ENCODE data around the gene GLRX. TPM values are rescaled to one million over a fixed set of nuclear protein-coding genes. Genes with fewer than 3 reads are reported as not detected.

The GLRX gene
- total and polyA plus RNA-seq, 2 of the 13 experiments (the other 11 are each of a cell fraction or from before 2014, with no cell fraction given) = 63.8 to 499 TPM

DNA sequence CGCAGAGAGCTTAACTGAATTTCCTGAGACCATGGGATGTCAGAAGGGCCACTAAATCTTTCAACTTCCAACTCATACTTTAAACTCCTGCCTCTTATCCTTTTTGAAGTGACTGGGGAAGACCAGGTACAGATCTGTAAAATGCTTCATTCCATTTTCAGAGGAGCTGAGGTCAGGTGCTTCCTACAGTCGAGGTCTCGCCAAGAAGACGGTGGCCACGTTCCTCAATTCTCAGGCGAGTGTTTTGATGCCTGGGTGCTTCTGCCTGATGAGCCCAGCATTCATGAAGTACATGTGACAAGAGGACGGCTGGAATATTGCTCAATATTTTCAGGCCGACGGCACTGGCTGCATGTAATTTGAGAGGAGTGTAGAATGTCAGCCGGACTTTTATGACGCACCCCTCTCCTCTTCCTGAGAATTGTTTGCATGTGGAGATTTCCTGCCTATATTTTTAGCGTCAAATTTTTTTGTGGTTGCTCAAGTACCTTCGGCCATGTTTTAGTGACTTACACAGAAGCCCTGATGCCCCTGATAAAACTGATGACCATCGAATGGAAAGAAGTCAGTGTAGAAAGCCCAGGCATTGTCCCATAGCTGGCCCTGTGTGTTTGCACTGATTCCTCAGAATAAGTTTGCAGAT is 38.8 kb upstream of the GLRX start (continued):
- TF ChIP-seq, protein P1, sequence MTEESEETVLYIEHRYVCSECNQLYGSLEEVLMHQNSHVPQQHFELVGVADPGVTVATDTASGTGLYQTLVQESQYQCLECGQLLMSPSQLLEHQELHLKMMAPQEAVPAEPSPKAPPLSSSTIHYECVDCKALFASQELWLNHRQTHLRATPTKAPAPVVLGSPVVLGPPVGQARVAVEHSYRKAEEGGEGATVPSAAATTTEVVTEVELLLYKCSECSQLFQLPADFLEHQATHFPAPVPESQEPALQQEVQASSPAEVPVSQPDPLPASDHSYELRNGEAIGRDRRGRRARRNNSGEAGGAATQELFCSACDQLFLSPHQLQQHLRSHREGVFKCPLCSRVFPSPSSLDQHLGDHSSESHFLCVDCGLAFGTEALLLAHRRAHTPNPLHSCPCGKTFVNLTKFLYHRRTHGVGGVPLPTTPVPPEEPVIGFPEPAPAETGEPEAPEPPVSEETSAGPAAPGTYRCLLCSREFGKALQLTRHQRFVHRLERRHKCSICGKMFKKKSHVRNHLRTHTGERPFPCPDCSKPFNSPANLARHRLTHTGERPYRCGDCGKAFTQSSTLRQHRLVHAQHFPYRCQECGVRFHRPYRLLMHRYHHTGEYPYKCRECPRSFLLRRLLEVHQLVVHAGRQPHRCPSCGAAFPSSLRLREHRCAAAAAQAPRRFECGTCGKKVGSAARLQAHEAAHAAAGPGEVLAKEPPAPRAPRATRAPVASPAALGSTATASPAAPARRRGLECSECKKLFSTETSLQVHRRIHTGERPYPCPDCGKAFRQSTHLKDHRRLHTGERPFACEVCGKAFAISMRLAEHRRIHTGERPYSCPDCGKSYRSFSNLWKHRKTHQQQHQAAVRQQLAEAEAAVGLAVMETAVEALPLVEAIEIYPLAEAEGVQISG (CRISPR knock-in tag; IDR thresholded peaks at IDR 0.05) = peak; percentile 50; the same call in 1 of the 2 replicates
- TF ChIP-seq ZNF530 (CRISPR knock-in tag; IDR thresholded peaks at IDR 0.05; ENCODE audit: low read depth) (no peak), PAWR (CRISPR knock-in tag; IDR thresholded peaks at IDR 0.05; ENCODE audit: borderline replicate concordance) (no peak), REL (CRISPR knock-in tag; conservative IDR thresholded peaks at IDR 0.05) (no peak), ZKSCAN8 (CRISPR knock-in tag; IDR thresholded peaks at IDR 0.05; ENCODE audit: borderline replicate concordance) (peak; percentile 32; the same call in 1 of the 2 replicates), ZNF816 (CRISPR knock-in tag; IDR thresholded peaks at IDR 0.05; ENCODE audit: borderline replicate concordance) (no peak), REXO4 (CRISPR knock-in tag; IDR thresholded peaks at IDR 0.05; ENCODE audit: borderline replicate concordance) (no peak), SALL1 (CRISPR knock-in tag; IDR thresholded peaks at IDR 0.05) (peak; percentile 96), ZNF296 (CRISPR knock-in tag; conservative IDR thresholded peaks at IDR 0.05) (no peak)
- TF ChIP-seq, protein P2, sequence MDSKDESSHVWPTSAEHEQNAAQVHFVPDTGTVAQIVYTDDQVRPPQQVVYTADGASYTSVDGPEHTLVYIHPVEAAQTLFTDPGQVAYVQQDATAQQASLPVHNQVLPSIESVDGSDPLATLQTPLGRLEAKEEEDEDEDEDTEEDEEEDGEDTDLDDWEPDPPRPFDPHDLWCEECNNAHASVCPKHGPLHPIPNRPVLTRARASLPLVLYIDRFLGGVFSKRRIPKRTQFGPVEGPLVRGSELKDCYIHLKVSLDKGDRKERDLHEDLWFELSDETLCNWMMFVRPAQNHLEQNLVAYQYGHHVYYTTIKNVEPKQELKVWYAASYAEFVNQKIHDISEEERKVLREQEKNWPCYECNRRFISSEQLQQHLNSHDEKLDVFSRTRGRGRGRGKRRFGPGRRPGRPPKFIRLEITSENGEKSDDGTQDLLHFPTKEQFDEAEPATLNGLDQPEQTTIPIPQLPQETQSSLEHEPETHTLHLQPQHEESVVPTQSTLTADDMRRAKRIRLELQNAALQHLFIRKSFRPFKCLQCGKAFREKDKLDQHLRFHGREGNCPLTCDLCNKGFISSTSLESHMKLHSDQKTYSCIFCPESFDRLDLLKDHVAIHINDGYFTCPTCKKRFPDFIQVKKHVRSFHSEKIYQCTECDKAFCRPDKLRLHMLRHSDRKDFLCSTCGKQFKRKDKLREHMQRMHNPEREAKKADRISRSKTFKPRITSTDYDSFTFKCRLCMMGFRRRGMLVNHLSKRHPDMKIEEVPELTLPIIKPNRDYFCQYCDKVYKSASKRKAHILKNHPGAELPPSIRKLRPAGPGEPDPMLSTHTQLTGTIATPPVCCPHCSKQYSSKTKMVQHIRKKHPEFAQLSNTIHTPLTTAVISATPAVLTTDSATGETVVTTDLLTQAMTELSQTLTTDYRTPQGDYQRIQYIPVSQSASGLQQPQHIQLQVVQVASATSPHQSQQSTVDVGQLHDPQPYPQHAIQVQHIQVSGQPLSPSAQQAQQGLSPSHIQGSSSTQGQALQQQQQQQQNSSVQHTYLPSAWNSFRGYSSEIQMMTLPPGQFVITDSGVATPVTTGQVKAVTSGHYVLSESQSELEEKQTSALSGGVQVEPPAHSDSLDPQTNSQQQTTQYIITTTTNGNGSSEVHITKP (CRISPR knock-in tag; IDR thresholded peaks at IDR 0.05; ENCODE audit: low read depth) = no peak
- TF ChIP-seq, protein P3, sequence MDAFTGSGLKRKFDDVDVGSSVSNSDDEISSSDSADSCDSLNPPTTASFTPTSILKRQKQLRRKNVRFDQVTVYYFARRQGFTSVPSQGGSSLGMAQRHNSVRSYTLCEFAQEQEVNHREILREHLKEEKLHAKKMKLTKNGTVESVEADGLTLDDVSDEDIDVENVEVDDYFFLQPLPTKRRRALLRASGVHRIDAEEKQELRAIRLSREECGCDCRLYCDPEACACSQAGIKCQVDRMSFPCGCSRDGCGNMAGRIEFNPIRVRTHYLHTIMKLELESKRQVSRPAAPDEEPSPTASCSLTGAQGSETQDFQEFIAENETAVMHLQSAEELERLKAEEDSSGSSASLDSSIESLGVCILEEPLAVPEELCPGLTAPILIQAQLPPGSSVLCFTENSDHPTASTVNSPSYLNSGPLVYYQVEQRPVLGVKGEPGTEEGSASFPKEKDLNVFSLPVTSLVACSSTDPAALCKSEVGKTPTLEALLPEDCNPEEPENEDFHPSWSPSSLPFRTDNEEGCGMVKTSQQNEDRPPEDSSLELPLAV (CRISPR knock-in tag; conservative IDR thresholded peaks at IDR 0.05; ENCODE audit: low read depth) = no peak
- TF ChIP-seq, protein P4, sequence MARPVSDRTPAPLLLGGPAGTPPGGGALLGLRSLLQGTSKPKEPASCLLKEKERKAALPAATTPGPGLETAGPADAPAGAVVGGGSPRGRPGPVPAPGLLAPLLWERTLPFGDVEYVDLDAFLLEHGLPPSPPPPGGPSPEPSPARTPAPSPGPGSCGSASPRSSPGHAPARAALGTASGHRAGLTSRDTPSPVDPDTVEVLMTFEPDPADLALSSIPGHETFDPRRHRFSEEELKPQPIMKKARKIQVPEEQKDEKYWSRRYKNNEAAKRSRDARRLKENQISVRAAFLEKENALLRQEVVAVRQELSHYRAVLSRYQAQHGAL (CRISPR knock-in tag; IDR thresholded peaks at IDR 0.05; ENCODE audit: not compliant biosample characterization) = no peak
- TF ChIP-seq, protein P5, sequence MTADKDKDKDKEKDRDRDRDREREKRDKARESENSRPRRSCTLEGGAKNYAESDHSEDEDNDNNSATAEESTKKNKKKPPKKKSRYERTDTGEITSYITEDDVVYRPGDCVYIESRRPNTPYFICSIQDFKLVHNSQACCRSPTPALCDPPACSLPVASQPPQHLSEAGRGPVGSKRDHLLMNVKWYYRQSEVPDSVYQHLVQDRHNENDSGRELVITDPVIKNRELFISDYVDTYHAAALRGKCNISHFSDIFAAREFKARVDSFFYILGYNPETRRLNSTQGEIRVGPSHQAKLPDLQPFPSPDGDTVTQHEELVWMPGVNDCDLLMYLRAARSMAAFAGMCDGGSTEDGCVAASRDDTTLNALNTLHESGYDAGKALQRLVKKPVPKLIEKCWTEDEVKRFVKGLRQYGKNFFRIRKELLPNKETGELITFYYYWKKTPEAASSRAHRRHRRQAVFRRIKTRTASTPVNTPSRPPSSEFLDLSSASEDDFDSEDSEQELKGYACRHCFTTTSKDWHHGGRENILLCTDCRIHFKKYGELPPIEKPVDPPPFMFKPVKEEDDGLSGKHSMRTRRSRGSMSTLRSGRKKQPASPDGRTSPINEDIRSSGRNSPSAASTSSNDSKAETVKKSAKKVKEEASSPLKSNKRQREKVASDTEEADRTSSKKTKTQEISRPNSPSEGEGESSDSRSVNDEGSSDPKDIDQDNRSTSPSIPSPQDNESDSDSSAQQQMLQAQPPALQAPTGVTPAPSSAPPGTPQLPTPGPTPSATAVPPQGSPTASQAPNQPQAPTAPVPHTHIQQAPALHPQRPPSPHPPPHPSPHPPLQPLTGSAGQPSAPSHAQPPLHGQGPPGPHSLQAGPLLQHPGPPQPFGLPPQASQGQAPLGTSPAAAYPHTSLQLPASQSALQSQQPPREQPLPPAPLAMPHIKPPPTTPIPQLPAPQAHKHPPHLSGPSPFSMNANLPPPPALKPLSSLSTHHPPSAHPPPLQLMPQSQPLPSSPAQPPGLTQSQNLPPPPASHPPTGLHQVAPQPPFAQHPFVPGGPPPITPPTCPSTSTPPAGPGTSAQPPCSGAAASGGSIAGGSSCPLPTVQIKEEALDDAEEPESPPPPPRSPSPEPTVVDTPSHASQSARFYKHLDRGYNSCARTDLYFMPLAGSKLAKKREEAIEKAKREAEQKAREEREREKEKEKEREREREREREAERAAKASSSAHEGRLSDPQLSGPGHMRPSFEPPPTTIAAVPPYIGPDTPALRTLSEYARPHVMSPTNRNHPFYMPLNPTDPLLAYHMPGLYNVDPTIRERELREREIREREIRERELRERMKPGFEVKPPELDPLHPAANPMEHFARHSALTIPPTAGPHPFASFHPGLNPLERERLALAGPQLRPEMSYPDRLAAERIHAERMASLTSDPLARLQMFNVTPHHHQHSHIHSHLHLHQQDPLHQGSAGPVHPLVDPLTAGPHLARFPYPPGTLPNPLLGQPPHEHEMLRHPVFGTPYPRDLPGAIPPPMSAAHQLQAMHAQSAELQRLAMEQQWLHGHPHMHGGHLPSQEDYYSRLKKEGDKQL (CRISPR knock-in tag; IDR thresholded peaks at IDR 0.05; ENCODE audit: low read depth) = no peak

Measured in HepG2 (cell line).